Astrocyte of the hippocampus (primary cell): ENCODE data around the gene CEP68.
"Not testable (repeated sequence)": the region's sequence is repeated elsewhere in the genome, so short reads cannot be mapped to it uniquely, and the experiment has no call there.

Experiments used
- DNase-seq: peaks from one replicate; pipeline ENCODE4 v3.0.0; 2011; ENCODE audit warnings: low read depth, low spot score

The CEP68 gene

DNA sequence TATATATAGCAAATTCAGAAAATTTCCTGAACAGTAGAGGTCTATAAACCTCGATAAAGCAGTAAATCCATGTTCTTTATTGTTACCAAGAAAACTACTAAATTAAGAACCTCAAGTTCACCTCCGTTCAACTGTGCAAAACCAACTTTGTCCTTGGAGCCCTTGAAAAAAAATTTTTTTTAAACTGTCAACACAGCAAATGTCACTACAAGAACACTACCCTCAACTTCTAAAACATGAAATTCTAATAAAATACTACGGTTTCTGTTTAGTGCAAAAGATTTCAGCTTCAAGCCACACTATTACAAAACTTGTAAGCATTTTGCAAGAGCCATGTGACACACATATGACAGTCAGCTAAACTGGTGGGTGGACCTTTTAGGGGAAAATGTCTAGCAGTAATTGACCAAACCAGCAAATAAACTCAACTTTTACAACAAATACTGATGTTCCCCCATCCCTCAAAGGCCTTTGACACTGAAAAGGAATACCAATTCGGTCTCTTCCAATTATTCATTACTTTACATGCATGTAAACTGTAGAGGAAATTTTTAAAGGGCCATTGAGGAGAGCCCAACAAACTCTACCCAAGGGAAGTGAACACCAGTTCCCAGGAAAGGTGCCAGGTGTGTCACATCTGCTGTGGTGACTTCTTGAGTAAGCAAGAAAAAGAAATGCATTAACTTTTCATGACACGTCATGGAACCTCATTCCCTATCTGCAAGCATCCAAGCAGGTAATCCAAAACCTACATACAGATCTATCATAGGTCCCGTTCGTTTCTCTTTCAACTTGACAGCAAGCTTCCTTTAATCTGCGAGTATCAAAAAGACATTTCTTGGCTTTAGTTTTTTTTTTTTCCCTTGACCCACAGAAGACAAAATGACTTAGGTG lies 72.3 kb downstream of the CEP68 start:
- DNase-seq: peak; percentile 44

DNA sequence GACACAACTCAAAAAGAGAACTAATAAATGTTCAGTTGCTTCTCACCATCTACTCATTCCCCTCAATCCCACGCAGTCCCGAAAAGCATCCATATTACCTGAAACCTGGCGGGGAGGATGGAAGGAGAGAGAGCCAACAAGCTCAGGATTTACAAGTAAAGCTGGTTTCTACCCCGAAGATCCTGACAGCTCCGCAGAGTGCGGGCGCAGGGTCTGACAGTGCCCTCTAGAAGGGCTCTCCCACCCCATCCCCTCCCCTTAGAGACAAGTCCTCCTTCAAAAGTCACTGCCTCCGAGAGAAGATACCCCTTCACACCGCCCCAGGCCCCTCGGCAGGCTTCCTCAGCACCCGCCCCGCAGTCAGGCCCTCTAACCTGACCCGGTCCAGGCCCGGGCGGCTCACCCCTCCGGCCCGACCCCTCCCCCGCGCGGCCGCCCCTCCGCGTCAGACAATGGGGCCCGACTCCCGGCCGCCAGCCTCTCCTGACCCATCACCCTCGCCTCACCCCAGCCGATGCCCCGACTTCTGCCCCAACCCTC lies 73.1 kb downstream of the CEP68 start:
- DNase-seq: peak; percentile 59

DNA sequence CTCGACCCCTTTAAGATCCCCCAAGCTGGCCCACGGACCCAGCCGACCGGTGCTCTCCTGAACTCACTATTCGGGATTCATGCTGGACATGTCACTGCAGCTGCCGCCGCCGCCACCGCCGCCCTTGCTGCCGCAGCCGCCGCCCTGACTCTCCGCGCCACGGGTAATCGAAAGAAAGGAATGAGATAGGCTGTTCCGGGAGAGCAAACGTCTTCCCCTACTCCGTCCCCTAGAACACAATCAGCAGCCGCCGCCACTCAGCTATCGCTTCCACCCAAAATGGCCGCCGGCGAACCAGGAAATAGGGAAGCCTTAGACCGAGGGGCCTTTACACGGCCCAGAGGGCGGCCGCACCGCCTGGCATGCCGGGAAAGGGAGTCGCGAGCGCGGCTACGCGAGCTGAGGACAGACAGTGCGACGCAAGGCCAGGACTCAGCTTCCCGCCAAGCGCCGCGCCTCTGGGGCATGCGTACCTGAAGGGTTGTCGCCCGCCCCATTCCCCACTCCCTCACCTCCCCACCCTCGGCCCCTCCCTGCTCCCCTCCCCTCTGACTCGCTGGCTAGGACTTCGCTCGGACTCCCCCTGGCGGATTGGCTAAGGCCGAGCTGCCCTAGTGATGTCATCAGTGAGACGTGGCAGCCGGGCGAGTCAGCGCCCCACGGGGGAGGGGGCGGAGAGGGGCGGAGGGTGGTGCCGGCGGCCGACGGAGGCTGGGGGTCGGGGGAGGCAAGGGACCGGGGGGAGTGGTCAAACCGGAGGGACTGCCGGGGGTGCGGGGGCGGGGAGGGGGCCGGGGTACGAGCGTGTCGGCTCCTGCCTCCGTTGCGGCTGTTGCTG lies 73.8 kb downstream of the CEP68 start, which contains the start of gene RAB1A:
Gene RAB1A (minus strand): TSS at position 281 of the 838 bp plus-strand sequence. CDS start 191 bp downstream, at position 90.
- DNase-seq: peak; percentile 100

DNA sequence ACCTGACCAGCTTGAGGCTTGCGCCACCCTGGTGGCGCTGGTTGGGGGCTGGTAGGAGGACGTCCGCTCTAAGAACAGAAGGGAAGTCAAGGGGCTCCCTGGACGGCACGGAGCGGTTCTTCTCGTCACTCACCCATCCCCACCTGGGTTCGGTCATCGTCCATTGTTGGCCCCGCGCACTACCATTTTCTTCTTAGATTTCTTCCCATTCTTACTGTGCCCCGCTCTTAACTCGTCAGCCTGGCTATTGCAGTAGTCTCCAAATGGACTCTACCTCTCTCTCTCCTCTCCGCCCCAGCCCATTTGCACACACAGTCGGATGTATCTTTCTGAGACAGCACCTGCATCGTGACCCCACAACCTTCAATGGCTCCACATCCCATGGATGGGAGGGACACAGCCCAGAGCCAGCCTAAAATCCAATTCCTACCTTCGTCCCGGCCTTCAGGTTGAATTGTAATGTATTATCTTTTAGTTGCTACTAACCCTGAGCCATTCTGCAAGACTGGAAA lies 74.5 kb downstream of the CEP68 start:
- DNase-seq: no peak

DNA sequence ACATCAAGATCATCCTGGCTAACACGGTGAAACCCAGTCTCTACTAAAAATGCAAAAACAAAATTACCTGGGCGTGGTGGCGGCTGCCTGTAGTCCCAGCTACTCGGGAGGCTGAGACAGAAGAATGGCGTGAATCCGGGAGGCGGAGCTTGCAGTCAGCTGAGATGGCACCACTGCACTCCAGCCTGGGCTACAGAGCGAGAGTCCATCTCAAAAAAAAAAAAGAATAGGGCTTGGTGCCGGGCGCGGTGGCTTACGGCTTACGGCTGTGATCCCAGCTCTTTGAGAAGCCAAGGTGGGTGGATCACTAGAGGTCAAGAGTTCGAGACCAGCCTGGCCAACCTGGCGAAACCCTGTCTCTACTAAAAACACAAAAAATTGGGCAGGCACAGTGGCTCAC lies 76.7 kb downstream of the CEP68 start:
- DNase-seq: not testable (repeated sequence)

DNA sequence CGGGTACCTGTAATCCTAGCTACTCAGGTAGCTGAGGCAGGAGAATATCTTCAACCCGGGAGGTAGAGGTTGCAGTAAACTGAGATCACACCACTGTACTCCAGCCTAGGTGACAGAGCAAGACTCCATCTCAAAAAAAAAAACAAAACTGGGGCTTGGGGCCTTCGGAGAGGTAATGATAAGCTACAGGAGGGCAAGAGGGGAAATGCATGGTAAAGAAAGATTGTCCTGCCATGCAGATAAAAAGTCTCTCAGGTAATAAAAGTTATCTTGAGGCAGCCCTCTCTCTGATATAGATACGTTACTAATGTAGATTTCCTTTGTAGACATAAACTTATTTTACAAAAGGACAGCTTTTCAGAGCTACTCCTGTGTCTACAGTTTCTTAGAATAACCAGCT lies 77.4 kb downstream of the CEP68 start:
- no peak for DNase-seq

DNA sequence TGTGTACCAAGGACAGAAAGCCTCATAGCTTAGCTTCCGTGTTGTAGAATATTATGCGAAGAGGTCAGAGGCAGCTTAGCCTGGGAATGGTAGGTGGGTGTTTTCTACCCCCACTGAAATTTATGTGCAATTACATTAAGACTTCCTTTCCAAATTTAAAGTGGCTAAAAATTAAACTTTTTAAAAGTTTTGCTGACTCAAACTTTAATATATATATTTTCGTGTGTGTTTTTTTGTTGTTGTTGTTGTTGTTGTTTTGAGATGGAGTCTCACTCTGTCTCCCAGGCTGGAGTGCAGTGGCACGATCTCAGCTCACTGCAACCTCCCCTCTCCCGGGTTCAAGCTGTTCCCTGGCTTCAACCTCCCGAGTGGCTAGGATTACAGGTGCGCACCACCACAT lies 77.9 kb downstream of the CEP68 start:
- DNase-seq: no peak

DNA sequence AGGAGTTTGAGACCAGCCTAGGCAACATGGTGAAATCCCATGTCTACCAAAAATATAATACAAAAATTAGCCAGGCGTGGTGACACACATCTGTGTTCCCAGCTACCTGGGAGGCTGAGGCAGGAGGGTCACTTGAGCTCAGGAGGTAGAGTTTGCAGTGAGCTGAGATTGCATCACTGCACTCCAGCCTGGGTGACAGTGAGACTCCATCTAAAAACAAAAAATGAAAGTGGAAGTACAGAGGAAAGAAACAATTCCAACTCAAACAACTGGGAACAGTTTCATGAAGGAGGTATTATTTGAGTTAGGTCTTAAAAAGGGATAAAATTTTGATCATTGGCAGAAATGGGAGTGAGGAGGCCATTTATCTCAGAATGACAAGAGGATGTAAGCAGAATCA lies 80.0 kb downstream of the CEP68 start:
- DNase-seq: no peak
